HG03025 (cell line): ENCODE data around the gene IL7R.
"Not testable (repeated sequence)": the region's sequence is repeated elsewhere in the genome, so short reads cannot be mapped to it uniquely, and the experiment has no call there.

Experiments used
- ATAC-seq: cut with Tn5 transposase; IDR thresholded peaks from one replicate; pipeline ENCODE4 v1.9.1; 2021; ENCODE audit warnings: mild to moderate bottlenecking, moderate library complexity; ENCODE audit not compliant: unreplicated experiment, low FRiP score

IL7R gene

GRCh38 chr5:35867998-35868397, 11.3 kb downstream of the IL7R start:
- ATAC-seq = no peak

DNA sequence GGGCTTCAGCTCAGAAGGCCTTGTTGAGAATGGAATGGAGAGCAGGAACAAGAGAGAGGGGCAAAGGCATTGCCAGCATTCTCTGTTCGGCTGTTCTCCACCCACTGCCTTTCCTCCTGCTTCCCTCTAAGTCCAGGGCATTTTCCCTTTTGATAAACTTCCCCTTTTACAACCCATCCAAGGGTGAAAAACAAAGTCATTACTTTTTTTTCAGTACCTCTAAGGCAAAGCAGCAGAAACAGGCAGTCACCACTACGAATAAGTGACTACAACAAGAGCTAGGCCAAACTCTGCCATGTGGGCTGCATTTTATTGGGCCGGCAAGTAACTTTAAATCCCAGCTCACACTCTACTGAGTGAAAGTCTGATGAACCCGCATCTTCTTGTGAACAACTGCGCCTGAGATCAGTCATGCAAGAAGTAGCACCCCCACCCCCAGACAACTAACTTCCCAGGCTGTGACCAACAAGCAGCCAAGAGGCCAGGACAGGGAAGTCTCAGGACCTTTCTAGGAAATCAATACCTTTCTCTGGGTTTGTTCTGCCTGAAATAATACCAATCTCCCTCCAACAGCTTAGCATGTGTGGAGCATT, 13.1 kb downstream of the IL7R start:
- no peak for ATAC-seq

- no peak for ATAC-seq
Observed at GRCh38 chr5:35870605-35871004, 13.9 kb downstream of the IL7R start.

DNA sequence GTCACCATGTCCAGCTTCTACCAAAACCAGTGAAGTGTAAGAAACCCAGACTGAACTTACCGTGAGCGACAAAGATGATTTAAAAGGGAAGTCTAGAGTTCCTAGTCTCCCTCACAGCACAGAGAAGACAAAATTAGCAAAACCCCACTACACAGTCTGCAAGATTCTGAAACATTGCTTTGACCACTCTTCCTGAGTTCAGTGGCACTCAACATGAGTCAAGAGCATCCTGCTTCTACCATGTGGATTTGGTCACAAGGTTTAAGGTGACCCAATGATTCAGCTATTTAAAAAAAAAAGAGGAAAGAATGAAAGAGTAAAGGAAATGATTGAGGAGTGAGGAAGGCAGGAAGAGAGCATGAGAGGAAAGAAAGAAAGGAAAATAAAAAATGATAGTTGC, 19.8 kb downstream of the IL7R start:
- no peak for ATAC-seq

DNA sequence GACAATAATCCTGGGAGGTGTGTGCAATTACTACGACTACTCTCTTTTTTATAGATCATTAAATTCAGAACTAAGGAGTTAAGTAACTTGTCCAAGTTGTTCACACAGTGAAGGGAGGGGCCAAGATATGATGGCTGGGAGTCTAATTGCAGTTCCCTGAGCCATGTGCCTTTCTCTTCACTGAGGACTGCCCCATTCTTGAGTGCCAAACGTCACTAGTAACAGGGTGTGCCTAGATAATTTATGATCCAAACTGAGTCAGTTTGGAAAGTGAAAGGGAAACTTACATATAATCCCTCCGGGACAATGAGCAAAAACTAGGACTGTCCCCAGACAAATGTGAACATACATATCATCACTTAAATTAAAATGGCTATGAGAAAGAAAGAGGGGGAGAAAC, 20.2 kb downstream of the IL7R start:
- ATAC-seq = no peak

GRCh38 chr5:35877655-35878054, 21.0 kb downstream of the IL7R start:
- no peak for ATAC-seq

GRCh38 chr5:35878079-35878478, 21.4 kb downstream of the IL7R start:
- no peak for ATAC-seq

- ATAC-seq = no peak
Observed at GRCh38 chr5:35879096-35879495, 22.4 kb downstream of the IL7R start.

DNA sequence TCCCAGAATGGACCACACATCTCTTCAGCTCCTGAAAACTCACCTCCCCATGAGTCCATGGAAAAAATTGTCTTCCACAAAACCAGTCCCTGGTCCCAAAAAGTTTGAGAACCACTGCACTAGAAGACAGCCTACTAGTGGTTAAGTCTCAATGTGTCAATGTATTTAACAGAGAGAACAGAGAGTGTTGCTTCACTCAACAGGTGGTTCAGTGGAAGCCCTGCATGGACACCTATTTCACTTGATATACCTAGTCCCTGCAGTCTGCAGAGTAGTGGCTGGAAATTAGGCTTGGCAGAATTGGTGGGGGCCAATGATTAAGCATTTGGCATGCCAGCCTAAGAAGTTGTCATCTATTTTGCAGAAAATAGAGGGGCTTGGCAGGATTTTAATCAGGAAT, 23.0 kb downstream of the IL7R start:
- ATAC-seq = no peak

DNA sequence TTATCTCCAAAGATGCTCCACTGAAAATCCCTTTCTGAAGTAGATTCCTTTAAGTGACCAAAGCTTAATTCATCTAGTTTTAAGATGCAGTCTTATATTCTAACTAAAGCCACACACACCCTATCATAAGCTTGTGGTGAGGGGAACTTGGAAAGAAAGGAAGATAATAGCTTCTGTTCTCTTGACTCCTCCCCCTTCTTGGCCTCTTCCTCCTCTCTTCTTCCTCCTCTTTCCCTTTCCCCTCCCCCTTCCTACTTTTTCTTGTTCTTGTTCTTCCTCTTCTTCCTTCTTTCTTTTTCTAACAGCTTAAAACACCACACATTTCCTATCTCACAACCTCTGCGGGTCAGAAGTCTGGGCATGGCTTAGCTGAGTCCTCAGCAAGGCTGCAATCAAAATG, 23.5 kb downstream of the IL7R start:
- ATAC-seq = no peak

DNA sequence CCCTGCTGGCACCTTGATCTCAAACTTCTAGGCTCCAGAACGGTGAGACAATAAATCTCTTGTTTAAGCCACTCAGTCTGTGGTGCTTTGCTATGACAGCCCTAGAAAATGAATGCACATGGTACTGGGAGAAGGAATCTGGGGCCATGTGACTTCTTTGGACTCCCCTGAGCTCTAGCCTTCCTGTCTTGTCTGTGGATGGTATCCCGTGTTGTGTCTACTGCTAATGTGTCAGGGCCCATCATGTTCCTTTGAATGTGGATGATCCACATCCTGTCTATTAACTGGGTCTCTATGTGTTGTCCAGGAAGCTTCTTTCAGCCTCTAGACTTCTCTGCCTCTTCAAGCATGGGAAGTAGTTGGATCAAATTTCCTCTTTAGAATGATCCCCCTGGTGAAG, 25.1 kb downstream of the IL7R start:
- ATAC-seq = no peak

DNA sequence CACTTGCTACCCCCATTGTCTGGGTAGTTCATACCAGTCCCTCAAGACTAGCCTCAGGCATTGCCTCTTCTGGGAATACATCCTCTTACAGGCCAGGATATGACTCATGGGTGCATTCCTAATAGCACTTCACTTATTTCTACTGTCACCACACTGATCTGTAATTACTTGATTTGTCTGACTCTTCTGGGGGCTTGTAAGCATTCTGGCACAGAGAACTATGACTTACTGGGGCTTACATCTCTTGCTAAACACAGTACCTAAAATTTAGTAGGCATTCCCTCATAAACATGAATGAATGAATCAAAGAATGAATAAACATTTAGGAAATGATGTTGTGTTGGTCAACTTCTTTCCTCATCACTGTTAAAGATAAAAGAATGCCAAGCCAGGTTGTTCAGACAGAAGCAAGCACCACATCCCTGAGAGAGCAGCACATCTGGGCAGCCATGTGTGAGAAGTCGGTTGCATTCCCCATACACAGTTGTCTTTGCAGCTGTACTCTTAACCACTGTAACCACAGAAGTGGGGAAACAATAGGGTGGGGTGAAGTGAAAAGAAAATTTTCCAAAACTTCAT, 27.6 kb downstream of the IL7R start:
- ATAC-seq = peak; percentile 88

DNA sequence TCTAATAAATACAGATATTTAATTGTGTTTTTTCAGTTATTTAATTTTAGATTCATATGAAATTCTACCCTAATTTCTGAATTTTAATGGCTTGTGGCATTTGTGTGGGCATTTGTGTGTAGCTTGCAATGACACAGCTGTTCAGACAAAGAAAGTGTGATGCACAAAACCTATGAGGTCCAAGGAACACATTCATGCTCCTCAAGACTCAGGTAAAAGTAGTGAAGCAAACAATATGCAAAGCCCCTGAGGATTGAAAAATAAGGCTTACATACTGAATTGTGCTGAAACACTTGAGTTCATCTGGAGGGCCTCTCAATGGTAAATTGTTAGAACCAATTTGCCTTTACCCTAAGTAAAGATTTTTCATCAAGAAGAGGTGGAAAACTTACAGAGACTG, 28.1 kb downstream of the IL7R start:
- peak; percentile 24 for ATAC-seq

GRCh38 chr5:35886381-35886780, 29.7 kb downstream of the IL7R start:
- ATAC-seq = no peak

GRCh38 chr5:35887321-35888100, 30.8 kb downstream of the IL7R start:
- no peak for ATAC-seq

DNA sequence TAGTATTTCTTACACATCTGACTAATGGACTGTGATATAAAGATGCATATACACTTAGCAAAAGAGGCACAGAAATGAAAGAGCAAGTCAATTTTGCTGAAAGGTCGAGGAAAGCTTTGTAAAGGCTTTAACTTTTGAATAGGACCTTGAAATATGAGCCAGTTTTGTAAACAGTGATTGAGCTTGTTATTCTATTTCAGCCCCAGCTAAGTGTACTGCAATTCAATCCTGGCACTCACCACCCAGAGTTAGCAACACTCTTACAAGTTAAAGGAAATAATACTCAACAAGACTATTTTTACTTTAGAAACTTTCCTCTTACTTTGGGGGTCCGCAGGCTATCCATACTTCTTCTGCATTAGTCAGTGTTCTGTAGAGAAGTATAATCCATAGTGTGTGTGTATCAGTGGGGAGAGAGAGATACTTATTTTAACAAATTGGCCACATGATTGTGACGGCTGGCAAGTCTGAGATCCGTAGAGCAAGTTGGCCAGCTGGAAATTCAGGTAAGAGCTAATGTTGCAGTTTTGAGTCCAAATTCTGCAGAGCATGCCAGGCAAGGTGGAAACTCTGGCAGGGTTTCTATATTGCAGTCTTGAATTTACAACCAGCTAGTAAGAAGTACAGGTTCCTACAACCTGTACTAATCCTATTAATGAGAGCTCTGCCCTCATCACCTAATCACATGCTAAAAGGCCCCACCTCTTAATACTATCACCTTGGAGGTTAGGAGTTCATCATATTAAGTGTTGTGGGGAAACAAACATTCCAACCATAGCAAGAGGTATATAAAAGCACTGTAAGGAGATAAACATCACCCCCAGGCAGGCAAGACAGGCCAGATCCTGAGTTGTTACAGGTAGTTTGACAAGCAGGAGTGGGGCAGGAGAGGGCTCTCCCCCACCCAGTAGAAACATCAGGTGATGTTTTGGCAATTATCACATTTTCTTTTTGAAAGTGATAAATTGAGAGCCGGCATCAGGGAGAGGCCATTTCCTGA, 33.6 kb downstream of the IL7R start:
- ATAC-seq = no peak

- ATAC-seq = not testable (repeated sequence)
Observed at GRCh38 chr5:35892799-35893198, 36.1 kb downstream of the IL7R start.

GRCh38 chr5:35894131-35894530, 37.4 kb downstream of the IL7R start:
- ATAC-seq = no peak

- no peak for ATAC-seq
Observed at GRCh38 chr5:35898952-35899660, 42.4 kb downstream of the IL7R start.

DNA sequence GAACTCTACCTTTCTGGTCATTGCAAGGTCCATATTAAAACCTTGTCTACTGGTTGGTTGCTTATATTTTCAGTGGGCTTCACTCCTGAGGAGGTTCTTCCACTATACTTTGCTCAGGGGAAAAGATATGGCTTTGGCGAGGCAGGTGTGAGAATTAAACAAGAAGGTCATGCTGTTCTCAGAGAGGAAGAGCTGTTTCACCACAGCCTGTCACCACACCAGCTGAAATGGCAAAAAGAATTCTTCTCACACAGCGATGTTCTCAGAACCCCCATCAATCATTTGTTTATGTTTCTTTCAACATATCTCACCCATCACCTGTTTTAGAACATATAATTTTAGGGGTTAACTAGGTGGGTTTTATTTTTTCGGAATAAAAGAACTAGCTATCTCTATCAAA, 43.1 kb downstream of the IL7R start:
- no peak for ATAC-seq
